A673 (cell line): ENCODE results near the gene OR56B4. TPM values are rescaled to one million over a fixed set of nuclear protein-coding genes. Genes with fewer than 3 reads are reported as not detected.

ENCODE experiments used
- BruUV-seq: library from RNA; stranded (reverse); fragments of 400-500 nt; replicated peaks from 2 replicates; lab custom pipeline; 2021; lab: Mats Ljungman, UMichigan
- CTCF ChIA-PET: fragments of 300-600 bp; sonication (Branson Sonifier 250); formaldehyde crosslinking; loops from one replicate; lab custom pipeline; 2022; ENCODE audit warnings: antibody characterized with exemption; lab: Charles Lee
- POLR2A ChIA-PET: fragments of 300-600 bp; sonication (Branson Sonifier 250); formaldehyde crosslinking; loops from one replicate; lab custom pipeline; 2022; ENCODE audit warnings: antibody characterized with exemption; ENCODE audit not compliant: low non-redundant PET; lab: Charles Lee
- DNase-seq: peaks from one replicate; pipeline ENCODE4 v3.0.0-alpha.2; 2015; ENCODE audit warnings: low spot score
- H3K27ac ChIP-seq: fragments of 200-600 bp; sonication (generic); 2 replicates; pipeline ENCODE4 v1.5.1; 2016; ENCODE audit warnings: mixed run types, low read depth, mild to moderate bottlenecking, mixed read lengths, antibody characterized with exemption, low read length; ENCODE audit not compliant: poor library complexity, severe bottlenecking
- H3K27me3 ChIP-seq: fragments of 200-600 bp; sonication (generic); replicated peaks from 2 replicates; pipeline ENCODE4 v1.6.1; 2017; ENCODE audit warnings: mixed run types, low read depth, mild to moderate bottlenecking, mixed read lengths, antibody characterized with exemption, low read length; ENCODE audit not compliant: insufficient read depth, poor library complexity
- H3K36me3 ChIP-seq: fragments of 200-600 bp; sonication (generic); 2 replicates; pipeline ENCODE4 v1.6.1; 2016; ENCODE audit warnings: mixed run types, mild to moderate bottlenecking, mixed read lengths, antibody characterized with exemption, low read length; ENCODE audit not compliant: insufficient read depth, poor library complexity, severe bottlenecking
- H3K4me1 ChIP-seq: fragments of 200-600 bp; sonication (generic); 2 replicates; pipeline ENCODE4 v1.6.1; 2017; ENCODE audit warnings: mixed run types, mild to moderate bottlenecking, mixed read lengths, antibody characterized with exemption, low read length; ENCODE audit not compliant: insufficient read depth, poor library complexity, severe bottlenecking
- H3K4me3 ChIP-seq: fragments of 200-600 bp; sonication (generic); 2 replicates; pipeline ENCODE4 v1.5.1; 2016; ENCODE audit warnings: low read depth, mixed run types, mild to moderate bottlenecking, mixed read lengths, low read length; ENCODE audit not compliant: poor library complexity, severe bottlenecking
- H3K9me3 ChIP-seq: fragments of 200-600 bp; sonication (generic); 2 replicates; pipeline ENCODE4 v1.6.1; 2016; ENCODE audit warnings: mixed run types, low read depth, mild to moderate bottlenecking, mixed read lengths, antibody characterized with exemption, low read length; ENCODE audit not compliant: poor library complexity, severe bottlenecking
- EZH2 ChIP-seq: fragments of 200-600 bp; sonication (generic); IDR thresholded peaks from 2 replicates; pipeline ENCODE4 v1.6.1; 2017; ENCODE audit warnings: borderline replicate concordance, low read depth, mild to moderate bottlenecking, mixed read lengths, antibody characterized with exemption, low read length; ENCODE audit not compliant: poor library complexity, severe bottlenecking
- intact Hi-C: fragments of 100-400 bp; cut with micrococcal nuclease; formaldehyde crosslinking; loops from one replicate; pipeline ENCODE4 v1.10.0; 2022; ENCODE audit not compliant: unreplicated experiment
- total RNA-seq: library from RNA; stranded (reverse); gene quantifications from 2 replicates; pipeline ENCODE4 v1.2.3, GENCODE V29; 2021
- TF ChIP-seq, protein P1 (sequence below): fragments of 300-800, 200-600 bp; sonication (generic); conservative IDR thresholded peaks from 2 replicates; pipeline ENCODE4 v1.5.1; 2017; ENCODE audit warnings: low read depth, mild to moderate bottlenecking, antibody characterized with exemption, low read length, moderate library complexity, mixed read lengths

OR56B4 gene
- total RNA-seq, 1 experiment from 2014 or later, result not detected

DNA sequence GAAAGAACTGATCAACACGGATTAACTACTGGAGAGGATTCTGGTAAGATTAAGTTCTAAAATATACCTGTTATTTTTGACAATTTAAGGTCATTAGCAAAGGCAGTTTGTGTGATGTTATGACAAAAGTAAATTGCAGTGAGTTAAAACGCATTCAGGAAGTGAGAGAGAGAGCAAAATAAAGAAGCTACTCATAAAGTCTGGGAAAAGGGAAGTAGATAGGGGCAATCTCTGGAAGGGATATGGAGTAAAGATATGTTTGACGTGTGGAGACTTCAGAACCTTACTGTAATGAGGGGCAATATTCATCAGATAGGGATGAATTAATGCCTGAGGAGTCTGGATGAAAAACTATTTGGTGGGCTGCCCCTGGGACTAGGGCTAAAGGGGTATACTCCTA is 16.8 kb downstream of the OR56B4 start:
- H3K4me1 ChIP-seq, result no peaks in the 10 kb centered on the region
- no TSS peak for BruUV-seq
- ChIA-PET POLR2A (no interaction called here), CTCF (no interaction called here)
- DNase-seq, result no peak
- H3K9me3 ChIP-seq, result no peaks in the 10 kb centered on the region
- peaks cover 6% of the 10 kb centered on the region for H3K27me3 ChIP-seq
- no peaks in the 10 kb centered on the region for H3K36me3 ChIP-seq
- TF ChIP-seq, protein P1, sequence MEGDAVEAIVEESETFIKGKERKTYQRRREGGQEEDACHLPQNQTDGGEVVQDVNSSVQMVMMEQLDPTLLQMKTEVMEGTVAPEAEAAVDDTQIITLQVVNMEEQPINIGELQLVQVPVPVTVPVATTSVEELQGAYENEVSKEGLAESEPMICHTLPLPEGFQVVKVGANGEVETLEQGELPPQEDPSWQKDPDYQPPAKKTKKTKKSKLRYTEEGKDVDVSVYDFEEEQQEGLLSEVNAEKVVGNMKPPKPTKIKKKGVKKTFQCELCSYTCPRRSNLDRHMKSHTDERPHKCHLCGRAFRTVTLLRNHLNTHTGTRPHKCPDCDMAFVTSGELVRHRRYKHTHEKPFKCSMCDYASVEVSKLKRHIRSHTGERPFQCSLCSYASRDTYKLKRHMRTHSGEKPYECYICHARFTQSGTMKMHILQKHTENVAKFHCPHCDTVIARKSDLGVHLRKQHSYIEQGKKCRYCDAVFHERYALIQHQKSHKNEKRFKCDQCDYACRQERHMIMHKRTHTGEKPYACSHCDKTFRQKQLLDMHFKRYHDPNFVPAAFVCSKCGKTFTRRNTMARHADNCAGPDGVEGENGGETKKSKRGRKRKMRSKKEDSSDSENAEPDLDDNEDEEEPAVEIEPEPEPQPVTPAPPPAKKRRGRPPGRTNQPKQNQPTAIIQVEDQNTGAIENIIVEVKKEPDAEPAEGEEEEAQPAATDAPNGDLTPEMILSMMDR, result no peak
- TF ChIP-seq EZH2, result no peak
- H3K4me3 ChIP-seq, result no peak overlapping the region
- no peak overlapping the region for H3K27ac ChIP-seq
- intact Hi-C loops, result no loop called here

DNA sequence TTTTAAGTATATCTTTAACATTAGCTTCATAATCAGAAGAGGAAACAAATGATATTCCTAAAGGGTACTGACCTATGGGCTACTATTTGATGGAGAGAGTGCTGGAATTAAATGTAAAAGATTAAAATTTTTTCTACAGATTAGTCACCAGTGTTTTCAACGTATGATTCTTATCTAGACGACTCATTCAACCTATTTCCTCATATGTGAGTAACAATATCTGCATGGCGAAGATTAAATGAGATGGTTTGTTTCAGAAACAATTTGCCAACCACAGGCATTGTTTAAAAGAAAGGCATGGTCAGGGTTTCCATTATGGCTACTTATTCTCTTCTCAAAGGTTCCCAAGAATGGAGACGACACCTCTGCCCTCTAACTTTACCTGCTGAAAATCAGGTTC is 20.4 kb downstream of the OR56B4 start:
- no peak overlapping the region for H3K4me3 ChIP-seq
- POLR2A ChIA-PET, result no interaction called here

DNA sequence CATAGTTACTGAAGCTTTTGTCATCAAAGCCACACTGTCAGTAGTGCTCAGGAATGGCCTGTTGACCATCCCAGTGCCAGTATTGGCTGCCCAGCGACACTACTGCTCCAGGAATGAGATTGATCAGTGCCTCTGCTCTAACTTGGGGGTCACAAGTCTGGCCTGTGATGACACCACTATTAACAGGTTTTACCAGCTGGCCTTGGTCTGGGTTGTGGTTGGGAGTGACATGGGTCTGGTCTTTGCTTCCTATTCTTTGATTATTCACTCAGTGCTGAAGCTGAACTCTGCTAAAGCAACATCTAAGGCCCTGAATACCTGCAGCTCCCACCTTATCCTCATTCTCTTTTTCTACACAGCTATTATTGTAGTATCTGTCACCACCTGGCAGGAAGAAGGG is 21.5 kb downstream of the OR56B4 start:
- CTCF ChIA-PET, result no interaction called here

More for the DNA sequence above, 20.4 kb downstream of the OR56B4 start:
- Histone ChIP-seq H3K27ac (no peak overlapping the region), H3K4me1 (no peaks in the 10 kb centered on the region), H3K27me3 (peaks cover 6% of the 10 kb centered on the region), H3K9me3 (no peaks in the 10 kb centered on the region), H3K36me3 (no peaks in the 10 kb centered on the region)
- CTCF ChIA-PET, result no interaction called here
- no TSS peak for BruUV-seq
- no peak for DNase-seq
- intact Hi-C loops, result no loop called here
- TF ChIP-seq EZH2, result no peak
- TF ChIP-seq, protein P1, result no peak

More for the DNA sequence above, 21.5 kb downstream of the OR56B4 start:
- intact Hi-C loops, result no loop called here
- Histone ChIP-seq H3K4me1 (no peaks in the 10 kb centered on the region), H3K27ac (no peak overlapping the region), H3K4me3 (no peak overlapping the region), H3K36me3 (no peaks in the 10 kb centered on the region), H3K9me3 (no peaks in the 10 kb centered on the region), H3K27me3 (peaks cover 5% of the 10 kb centered on the region)
- BruUV-seq, result no TSS peak
- DNase-seq, result no peak
- TF ChIP-seq, protein P1, result no peak
- TF ChIP-seq EZH2, result no peak
- POLR2A ChIA-PET, result no interaction called here
